NOMO-1 treated with dmso at 0.1 percent for 144 hours (cell line): Measurements from ENCODE around the gene C1GALT1.
"Not testable (repeated sequence)": the region's sequence is repeated elsewhere in the genome, so short reads cannot be mapped to it uniquely, and the experiment has no call there.

Source experiments
- DNase-seq: peaks from one replicate; lab custom pipeline; 2025; ENCODE audit not compliant: unreplicated experiment; lab: John Stamatoyannopoulos, UW

The C1GALT1 gene

DNA sequence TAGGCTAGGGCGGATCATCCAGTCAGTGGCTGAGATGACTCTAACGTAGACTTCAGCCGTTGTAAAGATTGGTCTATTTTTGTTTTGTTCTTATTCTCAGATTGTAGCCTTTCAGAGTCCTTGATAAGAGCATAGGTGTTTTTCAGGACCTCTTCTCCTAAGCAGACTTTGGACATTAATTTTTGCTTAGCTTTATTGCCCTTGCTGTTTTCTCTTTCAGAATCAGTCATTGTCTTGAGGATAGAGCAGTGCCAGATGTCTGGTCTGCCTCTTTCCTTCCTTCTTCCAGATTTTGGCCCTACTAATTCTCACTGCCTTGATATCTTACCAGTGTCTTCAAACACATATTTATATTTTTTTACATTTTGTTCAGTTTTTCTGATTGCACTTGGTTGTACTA, 49.5 kb downstream of the C1GALT1 start:
- no peak for DNase-seq

DNA sequence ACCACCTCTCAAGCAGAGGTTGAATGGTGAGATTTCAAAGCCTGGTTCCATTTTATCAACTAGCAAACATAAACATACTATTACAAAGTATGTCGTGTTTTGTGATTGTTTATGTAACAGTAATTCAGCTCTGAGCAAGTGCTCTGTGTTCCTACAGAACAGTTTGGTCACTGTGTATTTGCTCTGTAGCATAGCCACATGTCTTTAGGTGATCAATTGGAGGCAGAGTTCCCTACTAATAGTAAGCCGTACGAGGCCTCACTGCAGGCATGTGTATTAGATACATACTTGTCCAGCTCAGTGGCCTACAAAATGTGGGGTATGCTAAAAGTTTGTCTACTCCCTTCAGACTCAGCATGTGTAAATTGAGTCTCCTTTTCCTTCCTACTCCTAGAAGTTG, 53.0 kb downstream of the C1GALT1 start:
- no peak for DNase-seq

DNA sequence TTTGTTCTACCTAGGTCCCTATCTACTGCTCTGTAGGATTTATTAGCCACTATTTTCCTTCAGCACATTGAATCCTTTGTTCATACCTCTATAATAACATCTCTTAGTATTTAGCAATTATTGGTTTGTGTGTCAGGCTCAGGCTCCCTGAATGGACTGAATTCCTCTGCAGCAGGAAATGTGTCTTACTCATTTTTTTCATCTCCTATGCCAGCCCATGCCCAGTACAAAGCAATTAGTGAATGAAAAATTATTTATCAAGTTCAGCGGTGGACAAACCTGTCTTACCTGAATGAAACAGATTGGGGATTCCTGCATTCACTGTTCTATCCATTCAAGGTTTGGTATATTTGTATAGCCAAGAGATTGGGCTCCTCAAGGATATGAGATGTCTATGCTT, 53.7 kb downstream of the C1GALT1 start:
- no peak for DNase-seq

DNA sequence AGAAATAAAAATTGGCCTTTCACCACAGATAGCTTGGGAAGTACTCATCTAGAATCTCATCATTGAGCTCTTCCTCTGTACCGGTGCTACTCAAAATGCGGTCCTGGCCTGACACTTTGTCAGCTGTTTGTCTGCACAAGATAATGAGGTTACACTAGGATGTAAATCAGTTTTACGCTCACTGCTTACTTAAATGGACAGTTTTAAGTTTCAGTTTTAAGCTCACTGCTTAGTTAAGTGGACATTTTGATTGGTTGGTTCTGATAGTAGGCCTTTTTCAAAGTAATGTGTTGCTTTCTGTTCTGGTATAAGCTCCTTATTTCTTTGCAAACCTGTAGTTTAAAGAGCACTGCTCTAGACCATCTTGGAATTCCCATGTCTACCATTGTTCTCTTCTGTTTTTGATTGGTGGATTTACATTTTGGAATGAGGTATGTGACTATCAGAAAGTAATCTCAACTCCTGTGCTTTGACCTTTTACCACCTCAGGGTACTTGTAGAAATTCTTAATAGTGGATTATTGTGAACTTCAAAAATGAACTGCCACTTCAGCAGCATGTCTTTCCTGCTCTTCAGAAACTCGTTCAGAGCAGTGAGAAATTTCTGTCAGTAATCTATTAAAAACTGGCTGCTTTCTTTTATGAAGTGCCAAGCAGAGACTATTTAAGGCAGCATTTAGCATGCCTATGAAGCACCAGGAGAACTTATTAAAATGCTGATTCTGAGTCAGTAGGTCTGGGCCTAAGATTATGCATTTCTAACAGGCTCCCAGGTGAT, 55.0 kb downstream of the C1GALT1 start:
- no peak for DNase-seq

DNA sequence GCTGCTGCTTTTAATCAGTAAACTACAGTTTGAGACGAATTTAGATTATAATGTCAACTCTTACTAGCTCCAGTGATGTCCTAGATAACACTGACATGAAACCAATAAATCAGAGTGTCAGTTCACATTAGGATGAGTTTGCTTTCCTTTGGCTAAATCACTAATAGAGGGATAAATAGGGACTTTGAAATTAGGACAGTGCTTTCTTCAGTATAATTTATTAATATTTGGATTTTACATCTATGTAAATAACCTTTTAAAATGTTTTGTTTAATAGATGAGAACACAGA, 55.6 kb downstream of the C1GALT1 start:
- no peak for DNase-seq

DNA sequence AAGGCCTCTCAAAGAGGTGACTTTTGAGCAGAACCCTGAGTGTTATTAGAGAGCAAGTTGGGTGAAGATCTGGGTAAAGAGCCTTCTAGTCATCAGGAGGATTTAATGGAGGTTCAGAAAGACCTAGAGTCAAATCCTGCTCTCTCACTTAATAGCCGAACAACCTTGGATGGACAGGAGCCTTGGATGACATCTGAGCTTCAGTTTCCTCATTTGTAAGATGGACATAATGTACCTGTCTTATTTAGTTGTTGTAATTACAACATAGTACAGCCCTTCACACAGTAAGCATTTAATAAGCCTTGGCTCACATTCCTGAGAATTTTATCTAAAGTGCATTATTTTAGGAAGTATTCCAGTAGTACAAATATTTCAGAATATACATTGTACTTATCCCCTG, 57.0 kb downstream of the C1GALT1 start:
- DNase-seq, result no peak

DNA sequence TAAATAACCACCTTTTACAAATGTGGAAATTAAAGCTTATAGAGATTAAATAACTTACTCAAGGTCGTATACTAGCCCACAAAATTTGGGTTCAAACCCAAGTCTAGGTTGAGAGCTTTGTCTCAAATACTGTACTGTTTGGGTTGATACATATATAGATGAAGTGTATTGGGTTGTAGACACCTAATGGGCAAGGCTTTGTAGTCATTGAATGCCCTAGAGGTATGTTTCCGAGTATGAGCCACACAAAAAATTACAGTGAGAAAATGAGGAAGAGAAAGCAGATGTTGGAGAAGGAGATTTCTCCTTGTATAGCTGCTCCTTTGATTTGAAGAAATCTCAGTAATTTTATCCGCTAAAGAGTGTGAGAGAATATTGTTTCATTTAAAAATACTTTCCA, 60.6 kb downstream of the C1GALT1 start:
- DNase-seq, result no peak

DNA sequence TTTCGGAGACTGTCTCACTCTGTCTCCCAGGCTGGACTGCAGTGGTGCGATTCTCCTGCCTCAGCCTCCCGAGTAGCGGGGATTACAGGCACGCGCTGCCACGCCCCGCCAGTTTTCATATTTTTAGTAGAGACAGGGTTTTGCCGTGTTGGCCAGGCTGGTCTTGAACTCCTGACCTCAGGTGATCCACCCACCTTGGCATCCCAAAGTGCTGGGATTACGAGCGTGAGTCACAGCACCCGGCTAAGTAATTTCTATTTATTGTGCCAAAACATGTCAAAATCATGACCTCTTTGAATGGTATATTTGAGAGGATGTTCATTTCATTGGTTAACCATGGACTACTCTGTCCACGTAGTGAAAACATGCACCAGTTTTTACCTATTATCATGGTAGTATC, 62.9 kb downstream of the C1GALT1 start:
- not testable (repeated sequence) for DNase-seq

DNA sequence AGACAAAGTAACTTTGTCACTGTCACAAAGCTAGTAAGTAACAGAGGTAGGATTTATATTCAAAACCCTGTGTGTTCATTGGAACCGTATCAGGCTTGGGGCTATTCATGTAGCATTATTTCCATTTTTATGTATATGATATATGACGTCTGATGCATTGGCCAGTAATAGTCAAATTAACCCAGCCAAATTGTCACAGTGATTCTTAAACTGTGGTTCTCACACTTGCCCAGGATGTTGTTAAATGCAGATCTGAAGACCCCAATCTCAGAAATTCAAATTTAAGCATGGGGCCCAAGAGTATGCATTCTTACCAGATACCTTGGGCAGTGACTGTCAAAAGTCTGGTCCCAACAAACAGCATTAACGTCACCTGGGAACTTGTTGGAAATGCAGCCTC, 63.9 kb downstream of the C1GALT1 start:
- no peak for DNase-seq

DNA sequence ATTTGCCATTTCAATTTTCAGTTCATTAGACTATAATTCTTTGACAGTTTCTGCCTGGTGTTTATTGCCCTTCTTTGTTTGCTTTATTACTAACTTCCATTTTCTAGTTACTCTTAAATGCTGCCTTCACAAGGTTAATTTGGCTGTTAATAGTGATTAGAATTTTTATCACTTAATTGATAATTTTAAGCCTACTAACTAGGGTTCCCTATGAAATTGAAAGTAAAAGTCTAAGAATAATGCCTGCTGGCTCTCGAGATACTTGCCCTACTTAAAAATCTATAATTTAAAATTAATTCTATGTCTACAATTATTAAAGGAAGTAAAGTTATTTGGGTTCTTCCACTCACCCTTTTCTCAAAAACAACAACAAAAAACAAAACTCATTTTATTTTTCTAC, 65.3 kb downstream of the C1GALT1 start:
- DNase-seq, result no peak

DNA sequence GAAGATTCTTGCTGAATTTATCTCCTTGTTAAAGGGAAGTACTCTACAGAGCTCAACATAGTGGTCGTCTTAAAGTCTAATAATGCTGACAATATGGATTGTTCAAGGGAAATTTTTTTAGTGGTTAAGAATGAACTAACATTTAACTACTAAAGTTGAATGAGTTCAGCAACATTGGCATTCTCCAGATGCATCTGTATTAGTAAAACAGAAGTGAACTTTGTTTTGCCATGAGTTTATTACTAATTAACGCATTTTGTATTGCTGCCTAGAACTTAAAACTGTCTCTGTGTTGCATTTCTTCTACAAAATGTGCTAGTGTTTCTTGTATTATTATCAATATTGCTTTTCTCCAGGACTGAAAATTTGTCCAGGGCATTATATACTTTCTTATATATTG, 67.5 kb downstream of the C1GALT1 start:
- DNase-seq, result no peak

DNA sequence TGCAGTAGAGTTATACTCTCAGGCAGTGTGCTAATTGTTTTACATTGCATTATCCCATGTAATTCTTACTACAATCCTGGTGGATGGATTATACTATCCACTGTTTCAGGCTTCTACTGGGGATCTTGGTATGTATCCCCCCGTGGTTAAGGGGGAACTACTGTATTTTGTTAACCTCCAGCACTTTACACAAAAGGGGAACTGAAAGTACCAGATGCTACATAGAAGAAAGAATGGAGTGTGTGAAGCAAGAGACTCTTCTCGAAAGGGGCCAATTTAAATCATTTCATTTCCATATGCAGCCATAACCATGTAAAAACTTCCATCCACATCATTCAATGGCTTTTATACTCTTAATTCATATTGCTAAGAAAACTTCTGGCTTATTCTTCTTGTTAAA, 69.4 kb downstream of the C1GALT1 start:
- peak; percentile 87 for DNase-seq

DNA sequence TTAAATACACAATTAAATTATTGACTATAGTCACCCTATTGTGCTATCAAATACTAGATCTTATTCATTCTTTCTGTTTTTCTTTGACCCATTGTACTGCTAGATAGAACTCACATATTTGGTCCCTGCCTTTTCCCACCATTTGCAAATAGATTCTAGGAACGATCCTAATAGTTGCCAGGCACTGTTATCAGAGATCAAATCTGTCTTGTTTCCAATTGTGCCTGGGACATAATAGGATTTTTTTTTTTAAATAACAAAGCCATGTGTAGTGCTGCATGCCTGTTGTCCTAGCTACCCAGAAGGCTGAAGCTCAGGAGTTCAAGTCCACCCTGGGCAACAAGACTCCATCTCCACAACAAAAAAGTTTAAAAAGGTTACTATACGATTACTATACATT, 72.0 kb downstream of the C1GALT1 start:
- DNase-seq, result no peak

DNA sequence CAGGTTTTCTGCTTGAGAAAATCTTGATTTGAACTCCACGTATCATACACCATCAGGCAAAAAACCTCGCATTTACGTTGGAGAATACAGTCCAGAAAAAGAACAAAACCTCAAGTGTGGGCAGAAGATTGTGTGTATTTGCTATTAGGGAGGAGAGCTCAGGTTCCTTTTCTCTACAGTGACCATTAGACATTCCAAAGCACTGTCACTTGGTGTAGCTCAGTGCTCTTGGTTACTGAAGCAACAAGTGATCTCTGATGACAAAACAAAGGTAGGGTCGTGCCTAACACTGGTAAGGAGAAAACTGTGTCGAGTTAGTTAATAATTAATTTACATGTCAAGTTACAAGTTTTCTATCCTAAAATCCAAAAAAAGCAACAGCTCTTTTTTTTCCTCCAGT, 72.6 kb downstream of the C1GALT1 start:
- DNase-seq, result no peak

DNA sequence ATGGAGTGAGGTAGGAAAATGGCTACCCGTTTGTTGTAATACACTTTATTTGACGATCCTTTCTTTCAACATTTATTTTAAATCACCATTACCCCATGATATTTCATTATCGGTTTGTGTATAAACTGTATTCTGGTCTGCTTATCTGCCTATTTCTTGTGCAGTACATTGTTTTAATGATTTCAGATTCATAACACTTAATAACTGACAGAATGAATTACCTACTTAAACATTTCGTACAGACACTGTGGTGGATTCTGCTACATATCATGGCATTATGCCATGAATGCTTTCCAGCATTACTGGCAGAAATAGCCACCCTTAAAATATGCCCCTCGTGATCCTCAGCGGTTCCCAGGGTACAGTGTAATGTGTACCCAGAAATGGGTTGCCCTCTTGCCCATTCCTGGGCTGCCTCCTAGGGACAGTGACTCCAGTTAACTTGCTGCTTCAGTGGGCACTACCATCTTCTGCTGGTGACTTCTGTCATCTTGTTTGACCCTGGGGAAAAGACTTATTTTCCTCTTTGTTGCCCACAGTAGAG, 74.5 kb downstream of the C1GALT1 start:
- DNase-seq, result no peak

DNA sequence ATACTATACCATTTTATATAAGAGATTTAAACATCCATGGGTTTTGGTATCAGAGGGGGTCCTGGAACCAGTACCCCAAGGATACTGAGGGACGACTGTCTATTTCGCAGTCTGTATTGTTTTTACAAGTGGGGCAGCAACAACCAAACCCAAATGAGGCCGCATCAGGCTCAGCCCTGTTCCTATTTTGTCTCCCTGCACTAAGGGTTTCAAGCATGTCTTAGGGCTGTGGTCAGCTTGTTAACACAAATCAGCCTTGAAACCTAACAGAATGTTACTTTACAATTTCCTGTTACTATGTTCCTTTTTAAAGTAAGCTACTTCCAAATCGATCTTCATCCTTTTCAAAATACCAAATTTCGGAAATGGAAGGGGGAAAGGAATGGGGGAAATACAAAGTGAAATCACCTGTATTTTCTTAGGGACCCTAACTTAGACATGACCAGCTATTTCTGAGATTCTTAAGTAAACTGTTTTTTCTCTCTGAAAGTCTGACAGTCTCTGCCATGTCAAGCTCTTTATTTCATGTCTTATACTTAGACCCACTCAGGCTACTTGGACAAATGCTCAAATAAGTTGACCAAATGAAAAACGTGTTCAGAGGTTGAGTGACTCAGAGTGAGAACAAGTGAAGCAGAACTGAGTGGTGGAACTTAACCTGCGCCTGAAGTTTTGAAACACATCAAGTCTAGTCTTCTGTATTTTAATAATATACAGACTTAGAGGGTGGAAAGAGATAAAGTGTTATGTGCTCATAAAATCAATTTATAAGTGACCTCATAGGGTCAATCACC, 75.8 kb downstream of the C1GALT1 start:
- DNase-seq, result peak; percentile 31

DNA sequence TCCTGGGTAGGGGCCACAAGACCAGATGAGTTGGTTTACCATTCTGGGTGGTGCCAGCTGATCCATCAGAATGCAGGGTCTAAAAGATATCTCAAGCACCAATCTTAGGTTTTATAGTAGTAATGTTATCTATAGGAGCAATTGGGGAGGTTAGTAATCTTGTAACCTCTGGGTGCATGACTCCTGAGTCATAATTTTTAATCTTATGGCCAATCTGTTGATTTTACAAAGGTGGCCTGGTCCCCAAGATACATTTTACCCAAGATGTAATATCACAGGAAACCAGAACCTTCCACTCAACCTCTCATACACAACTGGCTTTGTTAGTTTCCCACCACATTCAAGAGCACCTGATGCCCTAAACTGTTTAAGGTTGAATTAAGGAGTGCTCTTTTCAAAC, 79.5 kb downstream of the C1GALT1 start:
- DNase-seq, result no peak

DNA sequence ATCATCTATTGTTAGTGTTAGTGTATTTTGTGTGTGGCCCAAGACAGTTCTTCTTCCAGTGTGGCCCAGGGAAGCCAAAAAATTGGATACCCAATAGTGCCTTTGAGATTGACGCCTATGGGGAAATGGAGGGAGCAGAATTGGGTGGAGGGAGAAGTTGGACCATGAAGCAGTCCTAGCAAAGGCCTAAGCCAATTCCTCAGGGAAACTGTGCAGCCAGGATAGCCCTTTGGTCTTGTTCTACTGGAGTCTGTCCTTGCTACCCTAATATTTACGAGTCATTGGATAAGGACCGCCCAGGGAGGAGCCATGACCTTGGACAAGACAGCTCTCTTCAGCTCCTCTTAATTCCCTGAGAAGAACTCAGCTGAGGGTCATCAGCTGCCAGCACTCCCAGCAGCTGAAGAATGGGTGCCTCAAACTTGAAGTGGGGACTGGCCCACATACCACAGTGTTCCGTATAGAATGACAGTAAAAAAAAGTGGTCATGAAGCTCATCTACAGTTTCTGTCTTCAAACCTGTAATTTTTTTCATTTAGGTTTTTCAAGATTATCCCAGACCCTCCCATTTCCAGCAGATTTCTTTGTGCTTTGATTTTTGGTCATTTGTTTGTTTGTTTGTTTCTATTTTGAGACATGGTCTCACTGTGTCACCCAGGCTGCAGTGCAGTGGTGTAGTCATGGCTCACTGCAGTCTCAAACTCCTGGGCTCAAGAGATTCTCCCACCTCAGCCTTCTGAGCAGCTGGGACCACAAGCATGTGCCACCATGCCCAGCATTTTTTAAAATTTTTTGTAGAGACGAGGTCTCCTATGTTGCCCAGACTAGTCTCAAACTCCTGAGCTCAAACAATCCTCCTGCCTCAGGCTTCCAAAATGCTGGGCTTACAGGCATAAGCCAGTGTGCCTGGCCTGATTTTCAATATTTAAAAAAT, 81.2 kb downstream of the C1GALT1 start:
- DNase-seq, result no peak

DNA sequence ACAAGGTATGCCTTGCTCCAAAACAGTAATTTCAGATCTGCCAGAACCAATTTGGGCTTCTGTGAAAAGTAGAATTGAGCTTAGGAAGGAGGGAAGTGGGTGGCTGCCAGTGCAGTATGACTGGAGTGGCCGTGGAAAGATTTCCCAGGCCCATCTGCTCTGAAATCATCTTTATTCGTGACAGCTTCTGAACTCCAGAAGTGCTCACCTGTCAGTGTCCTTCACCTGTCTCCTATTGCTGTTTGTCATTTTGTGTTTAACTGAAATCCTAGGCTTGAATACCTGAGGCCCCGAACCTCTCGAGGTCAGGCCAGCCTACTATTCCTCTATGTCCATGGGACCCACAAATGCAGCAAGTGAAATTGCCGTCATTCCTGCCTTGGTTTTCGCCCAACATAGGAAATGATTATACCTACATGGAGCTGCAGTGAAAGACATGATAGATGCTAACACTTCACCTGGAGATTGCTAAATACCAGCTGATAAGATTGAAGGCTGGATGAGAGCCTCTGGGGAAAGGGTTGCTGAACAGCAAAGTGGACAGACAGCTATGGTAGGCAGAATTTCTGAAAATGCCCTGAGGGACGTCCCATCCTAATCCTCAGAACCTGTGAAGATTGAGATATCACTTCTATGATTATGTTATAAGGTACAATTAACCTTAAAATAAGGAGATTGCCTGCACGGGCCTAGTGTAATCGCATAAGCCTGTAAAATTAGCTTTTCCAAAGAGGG, 82.1 kb downstream of the C1GALT1 start:
- DNase-seq, result no peak
